Smooth muscle cell (in vitro differentiated cells): ENCODE results near the gene CYSTM1. TPM values are rescaled to one million over a fixed set of nuclear protein-coding genes. Genes with fewer than 3 reads are reported as not detected.
A peak's percentile ranks its signal among the peaks of the same experiment; 100 is the strongest.

ENCODE experiments used
- DNase-seq: peaks from one replicate; lab custom pipeline; 2025; ENCODE audit not compliant: unreplicated experiment; lab: John Stamatoyannopoulos, UW
- H2AFZ ChIP-seq: fragments of 200-600 bp; sonication (generic); 2 replicates; pipeline ENCODE4 v1.6.0; 2016; ENCODE audit warnings: antibody characterized with exemption, low read depth, mild to moderate bottlenecking
- H3F3A ChIP-seq: fragments of 200-600 bp; sonication (generic); 2 replicates; pipeline ENCODE4 v1.6.0; 2017; ENCODE audit warnings: antibody characterized with exemption, low read depth
- H3K27ac ChIP-seq: fragments of 200-600 bp; sonication (generic); 2 replicates; pipeline ENCODE4 v1.5.1; 2016; ENCODE audit warnings: low read depth, mild to moderate bottlenecking
- H3K27me3 ChIP-seq: fragments of 200-600 bp; sonication (generic); 2 replicates; pipeline ENCODE4 v1.6.1; 2016; ENCODE audit warnings: low read depth, mild to moderate bottlenecking
- H3K36me3 ChIP-seq: fragments of 200-600 bp; sonication (generic); 2 replicates; pipeline ENCODE4 v1.5.1; 2016; ENCODE audit warnings: low read depth
- H3K4me1 ChIP-seq: fragments of 200-600 bp; sonication (generic); 2 replicates; pipeline ENCODE4 v1.5.1; 2016; ENCODE audit warnings: low read depth
- H3K4me2 ChIP-seq: fragments of 200-600 bp; sonication (generic); 2 replicates; pipeline ENCODE4 v1.6.0; 2016; ENCODE audit warnings: mild to moderate bottlenecking
- H3K4me3 ChIP-seq: fragments of 200-600 bp; sonication (generic); 2 replicates; pipeline ENCODE4 v1.5.1; 2016; ENCODE audit warnings: mild to moderate bottlenecking
- H3K79me2 ChIP-seq: fragments of 200-600 bp; sonication (generic); 2 replicates; pipeline ENCODE4 v1.6.0; 2016; ENCODE audit warnings: low read depth, mild to moderate bottlenecking
- H3K9ac ChIP-seq: fragments of 200-600 bp; sonication (generic); 2 replicates; pipeline ENCODE4 v1.6.0; 2016; ENCODE audit warnings: low read depth
- H3K9me3 ChIP-seq: fragments of 200-600 bp; sonication (generic); replicated peaks from 2 replicates; pipeline ENCODE4 v1.5.1; 2016; ENCODE audit warnings: low read depth
- H4K20me1 ChIP-seq: fragments of 200-600 bp; sonication (generic); 2 replicates; pipeline ENCODE4 v1.6.0; 2016; ENCODE audit warnings: low read depth
- CTCF ChIP-seq: fragments of 200-600 bp; sonication (generic); IDR thresholded peaks from 2 replicates; pipeline ENCODE4 v1.5.1; 2017; ENCODE audit warnings: borderline replicate concordance, mild to moderate bottlenecking, antibody characterized with exemption; ENCODE audit not compliant: insufficient read depth, poor library complexity, severe bottlenecking
- WGBS: methylation state at CpG from one replicate; pipeline ENCODE4 v1.1.7; 2016; ENCODE audit warnings: low lambda C conversion rate; 5-methylcytosine and 5-hydroxymethylcytosine counted together
- polyA plus RNA-seq: library from polyadenylated mRNA; unstranded; fragments of >200 nt; fragmentation: Nextera tagmentation; extraction: Ambion mirVana; gene quantifications from 2 replicates; pipeline ENCODE4 v1.2.1, GENCODE V29; 2016
- total RNA-seq: library from RNA; depleted of rRNA; stranded (reverse); fragments of >200 nt; gene quantifications from 2 replicates; pipeline ENCODE4 v1.2.3, GENCODE V29; 2014

CYSTM1 gene
- total and polyA plus RNA-seq, 2 experiments from 2014 or later = 23.5 to 45.6 TPM

- Histone ChIP-seq H2AFZ (no peak overlapping the region), H3K27me3 (no peaks in the 10 kb centered on the region), H3K4me2 (peak overlapping the region; percentile 73), H3K79me2 (peaks cover 21% of the 10 kb centered on the region), H3K4me1 (peaks cover 21% of the 10 kb centered on the region), H3K4me3 (no peak overlapping the region), H3K36me3 (no peaks in the 10 kb centered on the region), H3K9me3 (no peaks in the 10 kb centered on the region), H3K9ac (no peak overlapping the region), H3K27ac (peak overlapping the region; percentile 94), H3F3A (peaks cover 23% of the 10 kb centered on the region), H4K20me1 (peaks cover 8% of the 10 kb centered on the region)
- WGBS = 13% methylated on average over 14 of the region's 14 CpGs
- peak; percentile 68 for DNase-seq
- peak; percentile 89 for TF ChIP-seq CTCF
Observed at GRCh38 chr5:140244525-140245025, 69.6 kb downstream of the CYSTM1 start.

- Histone ChIP-seq H4K20me1 (peaks cover 8% of the 10 kb centered on the region), H3K4me3 (no peak overlapping the region), H3K36me3 (no peaks in the 10 kb centered on the region), H3K79me2 (peaks cover 29% of the 10 kb centered on the region), H3K4me2 (peak overlapping the region; percentile 73), H2AFZ (no peak overlapping the region), H3K4me1 (peaks cover 21% of the 10 kb centered on the region), H3K27me3 (no peaks in the 10 kb centered on the region), H3K9me3 (no peaks in the 10 kb centered on the region), H3F3A (peaks cover 24% of the 10 kb centered on the region), H3K9ac (peak overlapping the region; percentile 69), H3K27ac (peak overlapping the region; percentile 94)
- no peak for DNase-seq
- 36% methylated on average over 5 of the region's 5 CpGs for WGBS
- TF ChIP-seq CTCF = no peak
Observed at GRCh38 chr5:140245341-140245740, 70.4 kb downstream of the CYSTM1 start.

- Histone ChIP-seq H3K4me2 (peak overlapping the region; percentile 73), H3K9me3 (no peaks in the 10 kb centered on the region), H3K4me1 (peaks cover 22% of the 10 kb centered on the region), H2AFZ (no peak overlapping the region), H3F3A (peaks cover 28% of the 10 kb centered on the region), H3K79me2 (peaks cover 31% of the 10 kb centered on the region), H3K36me3 (no peaks in the 10 kb centered on the region), H3K27ac (peak overlapping the region; percentile 94), H3K4me3 (no peak overlapping the region), H3K9ac (peak overlapping the region; percentile 69), H4K20me1 (peaks cover 6% of the 10 kb centered on the region), H3K27me3 (no peaks in the 10 kb centered on the region)
- no peak for DNase-seq
- 80% methylated on average over 7 of the region's 7 CpGs for WGBS
- TF ChIP-seq CTCF = no peak
Observed at GRCh38 chr5:140245926-140246325, 70.9 kb downstream of the CYSTM1 start.

- TF ChIP-seq CTCF = no peak
- WGBS = 7% methylated on average over 8 of the region's 8 CpGs
- no peak overlapping the region for H3K4me3 ChIP-seq
- no peaks in the 10 kb centered on the region for H3K27me3 ChIP-seq
- no peaks in the 10 kb centered on the region for H3K9me3 ChIP-seq
- peaks cover 21% of the 10 kb centered on the region for H3K4me1 ChIP-seq
- H3K79me2 ChIP-seq = peaks cover 31% of the 10 kb centered on the region
- peak overlapping the region; percentile 73 for H3K4me2 ChIP-seq
- peak overlapping the region; percentile 44 for H3K9ac ChIP-seq
- H3K36me3 ChIP-seq = no peaks in the 10 kb centered on the region
- DNase-seq = peak; percentile 39
- peaks cover 28% of the 10 kb centered on the region for H3F3A ChIP-seq
- H3K27ac ChIP-seq = peak overlapping the region; percentile 94
- H2AFZ ChIP-seq = no peak overlapping the region
- H4K20me1 ChIP-seq = peaks cover 4% of the 10 kb centered on the region
Observed at GRCh38 chr5:140246378-140247122, 71.6 kb downstream of the CYSTM1 start.
